NOMO-1 treated with dmso at 0.1 percent for 144 hours (cell line): ENCODE results near the gene ADARB2.
"Not testable (repeated sequence)": the region's sequence is repeated elsewhere in the genome, so short reads cannot be mapped to it uniquely, and the experiment has no call there.

Source experiments
- DNase-seq: peaks from one replicate; lab custom pipeline; 2025; ENCODE audit not compliant: unreplicated experiment; lab: John Stamatoyannopoulos, UW

The ADARB2 gene

DNA sequence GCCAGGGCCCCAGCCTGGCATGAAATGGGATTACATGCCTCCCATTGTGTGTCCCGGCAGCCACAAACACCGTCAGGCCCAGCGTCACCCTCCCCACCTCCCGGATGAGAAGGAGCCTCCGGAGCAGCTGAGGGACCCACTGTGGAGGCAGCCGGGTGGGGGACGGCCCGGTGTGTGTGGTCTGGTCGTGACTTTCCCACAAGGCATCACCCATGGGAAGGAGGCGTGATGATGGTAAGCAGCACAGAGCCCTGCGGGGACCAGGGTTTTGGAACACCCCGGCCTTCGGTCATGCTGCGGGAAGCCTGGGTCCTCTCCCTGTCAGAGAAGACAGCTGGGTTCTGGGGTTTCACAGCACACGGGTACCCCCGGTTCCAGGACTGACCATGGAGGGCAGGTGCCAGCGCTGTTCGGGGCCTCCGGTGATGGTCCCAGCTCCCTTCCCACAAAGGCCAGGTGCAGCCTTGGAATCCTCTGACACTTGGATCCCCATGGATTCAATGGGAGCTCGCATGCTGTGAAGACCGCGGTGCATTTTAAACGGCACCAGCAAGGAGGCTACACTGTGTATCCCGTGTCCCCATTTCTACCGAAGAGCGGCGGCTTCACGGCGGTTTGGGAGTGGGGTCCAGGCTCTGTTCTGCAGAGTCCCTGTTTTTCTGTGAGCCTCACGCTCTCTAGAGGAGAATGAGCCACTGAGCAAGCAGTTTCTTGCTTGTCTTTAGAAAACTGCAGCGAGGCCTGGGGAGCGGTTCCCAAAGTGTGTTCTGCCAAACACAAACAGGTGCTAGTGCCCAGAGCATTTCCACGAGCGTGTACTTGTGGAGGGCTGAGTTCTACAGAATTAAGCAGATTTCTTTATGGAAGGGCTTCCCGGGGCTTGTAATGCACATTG is 336.0 kb downstream of the ADARB2 start:
- no peak for DNase-seq

DNA sequence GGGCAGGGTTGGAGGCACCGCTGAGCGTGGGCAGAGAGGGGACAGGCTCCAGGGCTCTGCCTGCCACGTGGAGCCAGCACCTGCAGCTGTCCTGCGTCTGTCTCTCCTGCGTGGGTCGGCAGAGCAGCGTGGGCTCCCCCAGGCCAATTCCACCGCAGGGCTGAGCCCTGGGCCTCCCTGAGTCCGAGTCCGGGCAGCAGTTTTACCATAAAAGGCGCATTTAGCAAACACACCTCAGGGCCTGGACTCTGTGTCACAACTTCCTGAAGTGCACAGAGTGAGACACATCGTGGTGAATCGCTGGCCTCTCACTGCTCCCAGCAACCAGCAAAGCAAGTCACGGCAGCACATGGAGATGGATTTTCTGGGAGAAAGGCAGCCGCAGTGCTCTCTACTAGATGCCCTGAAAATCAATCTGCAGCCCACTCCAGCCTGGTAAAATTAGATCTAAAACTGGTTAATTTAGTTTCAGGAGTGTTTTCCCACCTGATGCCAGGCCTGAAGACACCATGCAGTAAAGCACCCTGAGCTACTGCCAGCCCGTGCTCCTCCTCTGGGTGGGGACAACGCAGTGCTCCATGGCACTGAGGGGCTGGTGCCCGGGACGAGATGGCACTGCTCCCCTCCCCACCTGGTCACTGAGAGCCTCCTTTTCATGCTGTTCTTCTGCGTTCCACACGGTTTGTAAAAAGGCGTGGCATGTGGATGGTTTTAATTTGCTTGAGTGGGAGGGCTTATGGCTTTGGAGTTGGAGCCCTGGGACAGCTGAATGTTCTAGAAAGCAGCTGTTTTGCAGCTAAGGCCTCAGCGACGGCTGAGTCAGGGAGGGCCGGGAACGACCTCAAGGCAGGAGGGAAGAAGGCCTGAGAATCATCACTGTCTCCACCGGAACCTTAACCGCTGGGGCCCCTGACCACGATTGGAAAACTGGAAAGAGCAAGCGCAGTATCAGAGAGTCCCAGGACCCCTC is 336.9 kb downstream of the ADARB2 start:
- DNase-seq: no peak

DNA sequence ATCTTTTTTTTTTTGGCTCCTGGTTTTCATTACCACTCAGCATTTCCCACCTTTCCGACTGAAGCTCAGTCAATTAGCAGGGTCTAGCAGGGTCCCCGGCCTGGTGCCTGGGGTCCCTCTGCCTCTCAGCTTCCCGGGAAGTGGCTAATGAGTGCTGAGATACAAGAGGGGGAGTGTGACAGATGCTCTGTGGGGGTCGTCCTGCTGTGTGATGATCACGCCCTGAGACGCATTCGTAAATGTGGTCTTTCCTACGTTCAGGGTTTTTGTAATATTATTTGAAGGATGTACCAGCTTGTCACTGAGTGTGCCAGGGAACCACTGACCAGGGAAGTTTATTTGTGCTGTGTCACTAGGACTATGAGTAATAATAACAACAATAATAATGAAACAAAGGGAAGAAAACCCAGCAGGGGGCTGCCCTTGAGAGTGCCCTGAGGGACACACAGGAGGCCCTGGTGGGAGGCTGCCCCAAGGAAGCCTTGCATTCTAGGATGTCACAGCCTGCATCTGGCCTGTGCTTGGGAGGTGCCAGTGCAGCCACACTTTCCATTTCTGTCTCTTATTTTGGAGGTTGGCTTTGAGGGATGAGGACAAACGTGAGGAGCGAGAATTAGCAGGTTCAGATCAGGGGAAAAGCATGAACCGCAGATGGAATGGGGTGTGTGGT is 337.8 kb downstream of the ADARB2 start:
- no peak for DNase-seq

DNA sequence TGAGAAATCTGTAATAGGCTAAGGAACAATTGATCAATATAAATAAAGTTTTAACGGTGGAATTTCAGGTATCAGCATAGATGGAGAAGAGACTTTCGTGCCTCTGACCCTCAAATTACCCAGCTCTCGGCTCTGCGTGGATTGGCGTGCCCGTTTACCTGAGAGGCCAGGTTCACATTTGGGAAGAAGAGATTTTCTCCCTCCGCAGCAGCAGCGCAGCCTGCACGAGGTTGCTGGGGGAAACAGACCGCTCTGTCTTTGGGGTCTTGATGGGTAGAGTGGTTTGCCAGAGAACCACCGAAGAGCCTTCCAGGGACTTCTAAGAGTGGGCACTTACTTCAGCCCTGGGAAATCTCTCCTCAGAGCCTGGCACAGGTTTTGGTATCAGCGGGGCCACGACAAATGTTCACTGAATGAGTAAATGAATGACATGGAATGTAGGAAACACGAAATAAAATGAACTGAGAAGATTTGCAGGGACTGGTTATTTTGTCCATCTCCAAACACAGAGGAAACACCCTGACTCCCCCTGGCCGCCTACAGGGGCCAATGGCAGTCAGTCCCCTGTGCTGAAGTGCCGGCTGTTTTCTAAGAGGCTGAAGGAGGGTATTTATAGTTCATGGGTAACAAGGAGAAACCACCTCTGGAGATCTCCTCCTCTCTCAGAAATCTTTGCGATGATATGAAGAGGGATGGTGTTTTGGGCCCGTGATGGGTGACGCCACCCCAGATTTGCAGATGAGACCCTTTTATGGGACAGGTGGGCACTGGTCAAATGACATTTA is 338.5 kb downstream of the ADARB2 start:
- no peak for DNase-seq

DNA sequence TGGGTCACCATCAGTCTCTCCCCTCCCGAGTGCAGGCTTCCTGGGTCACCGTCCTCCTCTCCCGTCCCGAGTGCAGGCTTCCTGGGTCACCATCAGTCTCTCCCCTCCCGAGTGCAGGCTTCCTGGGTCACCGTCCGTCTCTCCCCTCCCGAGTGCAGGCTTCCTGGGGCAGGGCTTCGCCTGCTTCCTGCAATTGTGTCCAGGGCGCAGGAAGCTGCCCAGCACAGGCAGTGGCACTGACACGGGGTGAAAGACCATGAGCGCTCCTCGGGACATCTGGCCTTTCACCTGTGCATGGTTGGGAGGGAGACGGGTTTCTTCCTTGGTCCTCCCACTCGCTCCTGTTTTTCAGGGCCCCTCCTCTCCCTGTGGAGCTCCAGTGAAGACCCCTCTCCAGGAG is 339.2 kb downstream of the ADARB2 start:
- not testable (repeated sequence) for DNase-seq

DNA sequence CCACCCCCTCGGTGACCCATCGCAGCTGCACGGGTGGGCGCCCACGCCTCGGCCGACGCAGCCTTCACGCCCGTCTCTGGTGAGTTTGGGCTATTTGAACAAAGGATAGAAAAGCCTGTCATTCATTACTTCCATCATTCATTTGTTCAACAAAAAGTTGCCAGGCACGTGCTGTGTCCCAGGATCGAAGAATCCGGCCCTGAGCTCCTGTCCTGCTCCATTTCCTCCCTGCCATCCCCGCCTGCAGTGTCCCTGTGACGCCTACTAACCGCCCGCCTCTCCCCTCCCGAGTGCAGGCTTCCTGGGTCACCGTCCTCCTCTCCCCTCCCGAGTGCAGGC is 341.1 kb downstream of the ADARB2 start:
- no peak for DNase-seq

DNA sequence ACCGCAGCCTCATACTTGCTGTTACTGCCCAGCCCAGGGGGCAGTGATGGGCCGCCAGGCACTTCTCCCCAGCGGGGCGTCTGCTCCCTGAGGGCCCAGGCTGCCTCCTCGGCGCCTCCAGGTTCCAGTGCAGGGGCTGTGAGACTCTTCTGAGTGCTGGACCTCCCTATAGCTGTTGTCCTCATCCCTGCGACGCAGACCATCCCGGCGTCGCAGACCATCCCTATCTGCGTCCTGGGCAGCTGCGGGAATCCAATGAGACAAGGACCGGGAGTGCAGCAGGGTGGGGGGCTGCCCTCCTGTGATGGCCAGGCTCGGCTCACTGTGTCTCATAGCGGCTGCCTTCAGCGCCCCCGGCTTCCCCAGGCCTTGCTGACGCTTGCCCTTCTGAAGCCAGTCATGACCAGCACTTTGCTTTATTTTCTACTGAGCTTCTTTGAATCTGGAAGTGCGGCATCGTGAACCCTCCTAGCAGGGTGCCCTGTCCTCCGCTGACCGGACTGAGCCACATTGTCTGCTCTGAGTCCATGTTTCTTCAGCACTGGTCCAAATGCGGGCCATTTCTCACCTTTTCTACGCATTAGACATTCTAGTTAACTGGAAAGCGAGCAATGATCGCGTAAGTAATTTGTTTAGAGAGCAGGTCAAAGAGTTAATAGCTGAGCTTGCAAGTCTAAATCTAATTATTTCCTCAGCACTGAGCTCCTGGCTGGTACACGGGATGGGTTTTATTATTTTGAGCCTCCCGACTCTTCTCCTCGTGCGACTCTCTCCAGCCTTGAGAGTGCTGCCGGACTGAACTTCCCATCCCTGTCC is 341.6 kb downstream of the ADARB2 start:
- no peak for DNase-seq

DNA sequence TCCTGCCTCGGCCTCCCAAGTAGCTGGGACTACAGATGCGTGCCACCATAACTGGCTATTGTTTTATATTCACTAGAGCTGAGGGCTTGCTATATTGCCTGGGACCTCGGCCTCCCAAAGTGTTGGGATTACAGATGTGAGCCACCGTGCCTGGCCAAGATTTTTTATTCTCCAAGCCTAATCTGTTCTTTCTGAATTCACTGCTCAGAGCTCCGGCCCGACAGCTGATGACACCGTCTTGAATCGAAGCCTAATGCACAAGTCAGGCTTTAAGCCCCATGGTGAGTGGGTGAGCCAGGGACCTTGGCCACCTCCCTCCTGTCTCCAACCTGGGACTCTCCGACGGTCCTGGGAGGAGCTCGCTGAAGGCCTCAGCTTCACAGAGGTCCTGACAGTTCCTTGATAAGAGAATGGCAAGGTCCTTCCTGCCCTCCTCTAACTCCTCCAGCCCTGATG is 342.3 kb downstream of the ADARB2 start:
- no peak for DNase-seq

DNA sequence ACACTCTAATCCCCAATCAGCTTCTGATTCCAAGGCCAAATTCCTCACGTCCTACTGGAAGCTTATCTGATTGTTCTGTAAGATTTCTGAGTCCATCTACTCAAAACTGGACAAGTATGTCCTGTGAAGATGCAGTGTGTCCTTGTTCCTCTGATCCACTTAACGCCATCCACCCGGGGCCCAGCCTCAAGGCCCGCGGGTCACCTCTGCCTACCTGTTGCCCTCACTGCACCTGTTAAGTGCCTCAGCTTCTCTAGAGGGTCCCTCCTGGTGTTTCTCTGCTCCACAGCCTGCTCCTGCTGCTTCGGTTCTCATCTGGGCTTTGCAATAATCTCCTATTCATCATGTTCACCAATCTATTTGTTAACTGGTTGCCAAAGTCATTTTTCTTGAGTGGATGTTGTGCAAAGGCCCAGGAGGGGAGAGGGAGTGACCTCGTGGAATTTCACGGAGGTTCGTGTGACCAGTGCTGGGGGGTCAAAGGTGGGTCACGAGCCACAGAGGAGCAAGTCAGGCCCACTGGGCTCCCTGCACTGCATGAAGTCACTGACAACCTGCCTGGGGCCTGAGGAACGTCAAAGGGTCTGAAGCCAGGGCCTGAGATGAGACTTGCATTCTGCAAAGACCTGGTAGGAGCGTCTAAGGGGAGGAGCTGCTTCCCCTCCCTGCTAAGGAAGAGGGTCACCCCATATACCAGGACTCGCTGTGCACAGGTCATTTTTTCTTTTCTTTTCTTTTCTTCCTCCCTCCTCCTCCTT is 343.0 kb downstream of the ADARB2 start:
- DNase-seq: no peak

DNA sequence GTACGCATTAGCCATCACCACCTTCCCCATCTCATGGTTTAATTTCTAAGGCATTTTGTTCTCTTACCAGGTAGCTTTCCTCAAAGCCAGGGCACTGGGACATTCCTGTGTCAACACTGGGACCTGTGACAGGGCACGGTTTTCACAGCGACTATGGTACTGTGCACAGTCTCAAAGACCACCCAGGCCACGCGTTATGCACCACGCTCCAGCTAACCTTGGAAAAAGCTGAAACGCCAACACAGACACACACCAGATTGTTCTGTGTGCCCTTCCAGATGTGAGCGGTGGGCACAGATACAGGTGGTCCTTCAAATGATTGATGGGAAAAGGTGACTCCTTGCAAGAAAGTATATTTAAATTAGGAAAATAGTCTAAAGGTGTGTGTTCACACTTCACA is 343.8 kb downstream of the ADARB2 start:
- no peak for DNase-seq

DNA sequence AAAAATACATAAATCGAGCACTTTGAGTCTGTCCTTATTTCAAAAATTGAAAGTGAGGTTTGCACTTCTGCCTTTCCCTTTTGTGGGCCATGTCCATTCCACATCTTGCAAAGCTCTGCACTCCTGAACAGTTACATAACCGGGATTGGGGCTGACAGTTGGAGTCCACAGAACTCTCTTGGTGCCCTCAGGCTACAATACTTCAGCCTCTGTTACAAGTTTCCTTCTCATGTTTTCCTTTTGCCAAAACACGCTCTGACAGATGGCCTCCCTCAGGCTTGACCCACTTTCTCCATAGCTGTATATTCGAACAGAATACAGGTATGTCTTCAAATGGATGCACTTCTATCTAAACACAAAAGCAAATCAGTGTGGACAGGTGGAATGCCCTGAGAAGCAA is 345.2 kb downstream of the ADARB2 start:
- no peak for DNase-seq

DNA sequence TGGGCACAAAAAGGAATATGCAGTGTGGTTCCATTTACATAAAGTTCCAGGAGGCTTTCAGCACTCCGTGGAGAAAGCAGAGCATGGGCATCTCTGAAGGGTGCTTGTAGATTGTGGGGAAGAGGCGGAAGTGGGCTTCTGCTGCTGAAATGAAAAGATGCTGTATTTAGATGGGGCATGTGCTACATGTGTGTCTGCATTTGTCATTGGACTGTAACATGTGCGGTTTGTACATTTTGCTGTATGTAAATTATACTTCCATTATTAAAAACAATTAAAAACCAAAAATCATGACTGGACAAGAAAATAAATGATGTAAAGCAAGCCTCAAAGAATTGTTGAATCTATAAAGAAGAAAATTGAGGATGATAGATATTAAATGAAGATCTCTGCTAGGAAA is 347.1 kb downstream of the ADARB2 start:
- DNase-seq: no peak

DNA sequence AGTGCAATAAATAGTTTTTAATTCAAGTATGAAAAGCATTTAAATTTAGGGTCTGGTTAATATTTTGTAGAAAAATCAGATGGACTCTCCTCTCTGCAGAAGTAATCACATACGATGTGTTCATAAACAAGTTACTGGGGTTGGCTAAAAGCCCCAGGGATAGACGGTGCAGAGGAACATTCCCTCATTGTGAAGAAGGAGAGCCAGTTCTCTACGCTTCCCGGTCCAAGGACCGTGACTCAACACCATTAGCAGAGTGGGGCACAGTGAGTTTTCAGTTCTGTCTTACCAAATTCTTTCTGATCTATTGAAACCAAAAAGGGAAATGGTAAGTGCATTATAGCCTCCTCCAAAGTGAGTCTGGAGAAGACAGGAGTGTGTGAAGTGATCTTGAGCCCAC is 353.3 kb downstream of the ADARB2 start:
- DNase-seq: no peak

DNA sequence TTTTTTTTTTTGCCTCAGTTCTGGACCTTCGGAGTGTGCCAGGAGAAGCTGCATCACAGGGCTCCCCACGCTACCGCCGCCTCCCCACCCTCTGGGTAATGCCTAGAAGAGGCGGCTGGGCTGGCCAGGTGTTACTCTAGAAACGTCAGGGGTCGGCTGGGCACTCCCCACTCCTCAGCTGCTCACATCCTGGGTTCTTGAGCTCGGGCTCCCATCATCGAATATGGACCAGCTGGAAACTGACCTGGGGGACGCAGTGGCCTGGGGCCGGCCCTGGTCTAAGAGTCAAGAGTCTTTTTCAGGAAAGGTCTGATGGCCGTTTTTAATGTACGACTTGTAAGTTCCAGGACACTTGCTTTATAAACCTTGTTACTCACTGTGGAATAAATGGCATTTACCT is 354.6 kb downstream of the ADARB2 start:
- DNase-seq: no peak

DNA sequence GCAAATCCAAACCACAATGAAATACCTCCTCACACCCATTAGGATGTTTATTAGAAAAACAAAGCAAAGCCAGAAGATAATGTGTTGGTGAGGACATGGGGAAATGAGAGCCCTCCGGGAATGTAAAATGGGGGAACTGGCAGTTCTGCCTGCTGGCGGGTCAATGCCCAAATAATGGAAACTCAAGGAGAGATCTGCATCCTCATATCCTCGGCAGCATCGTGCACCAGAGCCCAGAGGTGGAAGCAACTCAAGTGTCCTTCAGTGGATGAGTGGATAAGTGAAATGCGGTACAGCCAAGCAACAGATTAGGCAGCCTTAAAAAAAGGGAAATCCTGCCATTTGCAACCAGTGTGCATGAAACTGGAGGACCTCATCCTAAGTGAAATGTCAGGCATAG is 356.0 kb downstream of the ADARB2 start:
- DNase-seq: no peak

DNA sequence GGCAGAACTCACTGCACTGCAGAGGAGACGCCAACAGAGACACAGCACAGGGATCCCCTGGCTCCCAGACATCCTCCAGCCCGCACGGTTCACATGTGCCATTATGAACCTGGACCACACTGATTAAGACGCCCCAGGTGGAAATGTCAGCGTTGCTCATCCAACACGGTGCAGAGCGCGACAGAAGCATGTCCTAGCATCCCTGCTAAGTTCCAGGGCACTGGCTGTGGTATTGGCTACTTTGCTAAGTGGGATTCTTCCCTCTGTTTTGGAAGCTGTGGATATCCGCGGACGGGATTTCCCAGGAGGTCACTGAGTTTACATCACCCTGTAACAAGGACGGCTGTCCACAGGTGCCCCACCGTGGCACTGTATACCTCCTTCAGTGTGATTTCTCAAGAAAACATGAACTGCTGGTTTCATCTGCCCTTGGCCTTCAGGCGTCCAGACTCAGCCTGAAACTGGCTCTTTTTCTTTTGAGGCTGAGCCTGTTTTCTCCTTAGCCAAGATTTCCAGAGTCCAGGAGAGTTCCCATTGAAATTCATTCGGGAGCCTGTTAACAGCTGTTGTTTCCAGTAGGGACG is 357.1 kb downstream of the ADARB2 start:
- no peak for DNase-seq

DNA sequence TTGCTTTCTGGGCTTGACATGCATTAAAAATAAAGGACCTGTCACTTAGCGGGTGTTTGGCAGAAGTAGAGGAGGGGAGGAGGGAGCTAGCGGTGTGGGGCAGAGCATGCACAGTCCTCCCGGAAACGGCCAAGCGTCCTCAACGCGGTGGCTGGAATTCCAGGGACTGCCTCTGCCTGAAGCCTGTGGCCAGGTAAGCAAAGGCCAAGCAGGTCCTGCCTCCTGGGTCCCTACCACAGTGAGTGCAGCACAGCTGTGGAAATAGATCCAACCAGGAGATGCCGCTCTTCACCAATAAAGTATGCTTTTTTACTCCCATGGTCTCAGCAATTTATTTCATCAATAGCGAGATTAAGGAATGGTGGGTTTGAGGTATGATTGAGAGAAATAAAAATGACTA is 357.7 kb downstream of the ADARB2 start:
- no peak for DNase-seq

DNA sequence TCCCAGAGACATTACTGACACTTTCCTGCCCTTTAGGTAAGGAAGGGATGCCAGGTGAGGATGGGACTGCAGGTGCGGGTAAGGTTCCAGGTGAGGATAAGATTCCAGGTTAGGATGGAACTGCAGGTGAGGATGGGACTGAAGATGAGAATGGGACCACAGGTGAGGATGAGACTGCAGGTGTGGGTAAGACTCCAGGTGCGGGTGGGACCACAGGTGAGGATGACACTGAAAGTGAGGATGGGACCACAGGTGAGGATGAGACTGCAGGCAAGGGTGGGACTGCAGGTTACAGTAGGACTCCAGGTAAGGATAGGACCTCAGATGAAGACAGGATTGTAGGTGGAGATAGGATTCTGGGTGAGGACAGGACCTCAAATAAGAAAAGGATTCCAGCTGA is 358.9 kb downstream of the ADARB2 start:
- DNase-seq: no peak
